Esophagus squamous epithelium (tissue), 5 donors: Measurements from ENCODE around the gene HTR3E. TPM values are rescaled to one million over a fixed set of nuclear protein-coding genes. Genes with fewer than 3 reads are reported as not detected.
"Not testable (repeated sequence)": the region's sequence is repeated elsewhere in the genome, so short reads cannot be mapped to it uniquely, and the experiment has no call there.

Experiments used
- DNase-seq: peaks from one replicate; lab custom pipeline; 2025; lab: John Stamatoyannopoulos, UW
- H3K27ac ChIP-seq, 4 donors: fragments of 200-600 bp; sonication (generic); one replicate each; pipeline ENCODE4 v1.5.1; 2016 to 2019; ENCODE audit warnings: mild to moderate bottlenecking in 1 of 4
- H3K27me3 ChIP-seq, 4 donors: fragments of 200-600 bp; sonication (generic); 1 replicate in 3 of 4; 2 replicates in 1 of 4; pipeline versions ENCODE4 v1.5.1 to v1.6.0; 2017 to 2021; ENCODE audit warnings: antibody characterized with exemption in 1 of 4
- H3K36me3 ChIP-seq, 3 donors: fragments of 200-600 bp; sonication (generic); one replicate each; pipeline ENCODE4 v1.5.1; 2016 to 2019
- H3K4me1 ChIP-seq, 3 donors: fragments of 200-600 bp; sonication (generic); one replicate each; pipeline ENCODE4 v1.5.1; 2017 to 2019
- H3K4me3 ChIP-seq, 4 donors: fragments of 200-600 bp; sonication (generic); 1 replicate in 3 of 4; 2 replicates in 1 of 4; pipeline ENCODE4 v1.5.1; 2016 to 2019; ENCODE audit warnings: mild to moderate bottlenecking in 2 of 4, moderate library complexity in 1 of 4
- H3K9me3 ChIP-seq, 3 donors: fragments of 200-600 bp; sonication (generic); one replicate each; pipeline ENCODE4 v1.5.1; 2016 to 2019
- POLR2A ChIP-seq, 4 donors: fragments of 450-650 bp; IDR thresholded peaks; one replicate each; pipeline ENCODE4 v1.6.1; 2017; ENCODE audit warnings: antibody characterized with exemption in 4 of 4, mild to moderate bottlenecking in 4 of 4, moderate library complexity in 3 of 4
- WGBS, 2 donors: methylation state at CpG; one replicate each; pipeline ENCODE4 v1.1.5; 2018; 5-methylcytosine and 5-hydroxymethylcytosine counted together
- intact Hi-C: fragments of 100-400 bp; cut with DNase I; formaldehyde crosslinking; loops from one replicate; pipeline ENCODE4 v1.15.0; 2022
- total RNA-seq, 4 donors: library from RNA; depleted of rRNA; stranded (reverse); fragments of >200 nt; gene quantifications; one replicate each; pipeline ENCODE4 v1.1.0, GENCODE V29; 2016
- TF ChIP-seq, protein P1 (sequence below), 6 experiments: fragments of 450-650 bp in 4 of 6; fragments of 200-600 bp in 2 of 6; sonication (generic) in 2 of 6; IDR thresholded peaks; one replicate each; pipeline ENCODE4 v1.5.1; 2016 to 2019; ENCODE audit warnings: antibody characterized with exemption in 6 of 6, mild to moderate bottlenecking in 4 of 6, moderate library complexity in 4 of 6
- donor health status: DM: yes; HTN: yes; CAD: no.

HTR3E gene
- total RNA-seq, 4 donors from 2014 or later = not detected

DNA sequence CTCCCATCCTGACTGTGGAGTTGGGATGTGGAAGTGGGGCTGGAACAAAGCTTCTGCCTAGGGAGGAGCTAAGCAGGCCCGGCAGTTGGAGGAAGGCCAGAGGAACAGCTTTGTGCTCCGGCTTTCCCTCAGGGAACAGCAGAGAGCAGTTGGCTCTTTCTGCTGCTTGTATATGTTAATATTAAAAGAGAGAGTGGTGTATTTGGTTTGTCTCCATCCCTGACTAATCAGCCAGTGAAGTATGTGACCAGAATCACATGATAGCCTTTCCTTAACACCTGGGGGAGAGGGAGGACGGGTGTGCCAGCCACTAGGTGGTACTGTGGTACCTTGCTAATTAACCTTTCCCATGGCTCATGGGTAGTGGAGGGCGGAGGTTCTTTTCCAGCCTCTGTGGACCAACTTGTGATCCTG is 48.3 kb downstream of the HTR3E start:
- 21 to 33% methylated on average over 4 of the region's 4 CpGs for WGBS, 2 donors
- no peak overlapping the region for H3K4me3 ChIP-seq
- H3K27me3 ChIP-seq = no peaks in the 10 kb centered on the region
- intact Hi-C loops = loop anchor here (5.0 kb wide), 1 partner anchor 97 kb away; no protein-coding TSS in a partner anchor
- peaks cover 43 to 68% (median 45%) of the 10 kb centered on the region in 3 donors for H3K36me3 ChIP-seq
- peaks cover 0 to 20% (median 0%) of the 10 kb centered on the region in 3 donors for H3K4me1 ChIP-seq
- peak overlapping the region in 2 of 4 donors; percentile 21 to 38 for H3K27ac ChIP-seq
- no peak for DNase-seq
- TF ChIP-seq, protein P1, sequence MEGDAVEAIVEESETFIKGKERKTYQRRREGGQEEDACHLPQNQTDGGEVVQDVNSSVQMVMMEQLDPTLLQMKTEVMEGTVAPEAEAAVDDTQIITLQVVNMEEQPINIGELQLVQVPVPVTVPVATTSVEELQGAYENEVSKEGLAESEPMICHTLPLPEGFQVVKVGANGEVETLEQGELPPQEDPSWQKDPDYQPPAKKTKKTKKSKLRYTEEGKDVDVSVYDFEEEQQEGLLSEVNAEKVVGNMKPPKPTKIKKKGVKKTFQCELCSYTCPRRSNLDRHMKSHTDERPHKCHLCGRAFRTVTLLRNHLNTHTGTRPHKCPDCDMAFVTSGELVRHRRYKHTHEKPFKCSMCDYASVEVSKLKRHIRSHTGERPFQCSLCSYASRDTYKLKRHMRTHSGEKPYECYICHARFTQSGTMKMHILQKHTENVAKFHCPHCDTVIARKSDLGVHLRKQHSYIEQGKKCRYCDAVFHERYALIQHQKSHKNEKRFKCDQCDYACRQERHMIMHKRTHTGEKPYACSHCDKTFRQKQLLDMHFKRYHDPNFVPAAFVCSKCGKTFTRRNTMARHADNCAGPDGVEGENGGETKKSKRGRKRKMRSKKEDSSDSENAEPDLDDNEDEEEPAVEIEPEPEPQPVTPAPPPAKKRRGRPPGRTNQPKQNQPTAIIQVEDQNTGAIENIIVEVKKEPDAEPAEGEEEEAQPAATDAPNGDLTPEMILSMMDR (IDR thresholded peaks at IDR 0.05) = peak; percentile 38 to 76 (median 55)
- TF ChIP-seq POLR2A (IDR thresholded peaks at IDR 0.05) = no peak
- no peaks in the 10 kb centered on the region for H3K9me3 ChIP-seq

DNA sequence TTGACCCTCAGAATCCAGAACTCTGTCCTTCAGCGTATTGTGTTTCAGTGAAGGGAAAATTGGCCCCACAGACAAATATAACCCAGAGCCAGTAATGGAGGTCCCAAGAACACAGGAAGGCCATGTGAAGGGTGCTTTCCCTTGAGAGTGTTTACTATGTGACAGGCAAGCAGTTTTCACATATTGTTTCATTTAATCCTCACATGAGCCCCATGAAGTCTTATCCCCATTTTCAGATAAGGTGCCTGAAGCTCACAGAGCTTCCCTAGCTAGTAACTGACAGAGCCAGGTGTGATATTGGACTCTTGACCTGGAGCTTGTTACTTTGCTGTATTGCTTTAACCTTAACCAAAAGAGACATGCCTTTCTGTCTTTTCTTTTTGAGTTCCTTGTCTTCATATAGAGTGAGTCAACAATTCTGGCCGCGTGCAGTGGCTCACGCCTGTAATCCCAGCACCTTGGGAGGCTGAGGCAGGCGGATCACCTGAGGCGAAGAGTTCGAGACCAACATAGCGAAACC is 48.9 kb downstream of the HTR3E start:
- 85 to 88% methylated on average over 1 to 4 of the region's 8 CpGs for WGBS, 2 donors
- Histone ChIP-seq H3K4me3 (no peak overlapping the region), H3K9me3 (no peaks in the 10 kb centered on the region), H3K27me3 (no peaks in the 10 kb centered on the region), H3K4me1 (peaks cover 0 to 20% (median 0%) of the 10 kb centered on the region in 3 donors), H3K36me3 (peaks cover 40 to 61% (median 40%) of the 10 kb centered on the region in 3 donors), H3K27ac (peak overlapping the region in 2 of 4 donors; percentile 21)
- DNase-seq = no peak
- intact Hi-C loops = loop anchor here (5.0 kb wide), 1 partner anchor 96 kb away; no protein-coding TSS in a partner anchor
- no peak for TF ChIP-seq POLR2A (IDR thresholded peaks at IDR 0.05)
- TF ChIP-seq, protein P1 (IDR thresholded peaks at IDR 0.05) = no peak

DNA sequence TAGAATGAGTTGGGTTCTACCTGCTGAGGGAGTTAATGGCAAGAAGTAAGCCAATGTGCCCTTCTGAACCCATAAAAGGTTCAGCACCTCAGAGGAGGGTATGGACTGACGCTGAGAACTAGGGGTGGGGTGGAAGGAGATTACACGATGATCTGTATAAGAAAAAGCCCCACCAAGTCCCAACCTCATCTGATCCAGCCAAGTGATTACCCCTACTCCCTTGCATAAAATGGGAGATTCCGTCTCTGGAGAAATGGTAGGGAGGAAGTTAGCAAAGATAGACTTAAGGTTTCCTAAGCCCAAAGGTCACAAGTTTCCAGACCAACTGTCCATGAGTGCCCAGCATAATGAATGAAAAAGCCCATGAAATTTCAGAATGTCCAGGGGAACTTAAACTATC is 51.2 kb downstream of the HTR3E start:
- intact Hi-C loops = loop anchor here (5.0 kb wide), 1 partner anchor 94 kb away; no protein-coding TSS in a partner anchor
- Histone ChIP-seq H3K4me3 (no peak overlapping the region), H3K27me3 (no peaks in the 10 kb centered on the region), H3K4me1 (peaks cover 0 to 20% (median 0%) of the 10 kb centered on the region in 3 donors), H3K27ac (no peak overlapping the region), H3K9me3 (no peaks in the 10 kb centered on the region), H3K36me3 (peaks cover 23 to 38% (median 26%) of the 10 kb centered on the region in 3 donors)
- TF ChIP-seq, protein P1 (IDR thresholded peaks at IDR 0.05) = no peak
- TF ChIP-seq POLR2A (IDR thresholded peaks at IDR 0.05) = no peak
- DNase-seq = no peak
- WGBS, 2 donors = 76 to 89% methylated on average over 3 of the region's 3 CpGs

DNA sequence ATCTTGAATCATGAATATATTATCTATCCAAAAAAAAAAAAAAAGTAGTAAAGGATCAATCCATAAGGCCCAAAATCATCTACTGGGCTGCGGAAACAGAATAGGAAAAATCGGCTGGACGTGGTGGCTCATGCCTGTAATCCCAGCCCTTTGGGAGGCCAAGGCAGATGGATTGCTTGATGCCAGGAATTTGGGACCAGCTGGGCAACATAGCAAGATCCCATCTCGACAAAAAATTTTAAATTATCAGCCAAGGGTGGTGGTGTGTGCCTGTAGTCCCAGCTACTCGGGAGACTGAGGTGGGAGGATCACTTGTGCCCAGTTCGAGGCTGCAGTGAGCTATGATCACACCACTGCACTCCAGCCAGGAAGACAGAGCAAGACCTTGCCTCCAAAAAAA is 52.3 kb downstream of the HTR3E start:
- Histone ChIP-seq H3K9me3 (no peaks in the 10 kb centered on the region), H3K4me3 (no peak overlapping the region), H3K27me3 (no peaks in the 10 kb centered on the region), H3K36me3 (peaks cover 13 to 27% (median 16%) of the 10 kb centered on the region in 3 donors), H3K27ac (no peak overlapping the region), H3K4me1 (peaks cover 0 to 29% (median 0%) of the 10 kb centered on the region in 3 donors)
- intact Hi-C loops = loop anchor here (5.0 kb wide), 1 partner anchor 93 kb away; no protein-coding TSS in a partner anchor
- TF ChIP-seq, protein P1 (IDR thresholded peaks at IDR 0.05) = no peak
- TF ChIP-seq POLR2A (IDR thresholded peaks at IDR 0.05) = no peak
- DNase-seq = no peak
- WGBS, 2 donors = 76 to 85% methylated on average over 6 of the region's 6 CpGs

DNA sequence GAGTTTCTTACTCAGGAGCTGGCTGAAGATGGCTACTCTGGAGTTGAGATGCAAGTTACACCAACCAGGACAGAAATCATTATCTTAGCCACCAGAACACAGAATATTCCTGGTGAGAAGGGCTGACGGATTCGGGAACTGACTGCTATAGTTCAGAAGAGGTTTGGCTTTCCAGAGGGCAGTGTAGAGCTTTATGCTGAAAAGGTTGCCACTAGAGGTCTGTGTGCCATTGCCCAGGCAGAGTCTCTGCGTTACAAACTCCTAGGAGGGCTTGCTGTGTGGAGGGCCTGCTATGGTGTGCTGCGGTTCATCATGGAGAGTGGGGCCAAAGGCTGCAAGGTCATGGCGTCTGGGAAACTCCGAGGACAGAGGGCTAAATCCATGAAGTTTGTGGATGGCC is 52.9 kb downstream of the HTR3E start:
- H3K27ac ChIP-seq, DNase-seq, H3K27me3 ChIP-seq, H3K9me3 ChIP-seq, H3K4me3 ChIP-seq: not testable (repeated sequence)
- Histone ChIP-seq H3K36me3 (peaks cover 7 to 21% (median 9%) of the 10 kb centered on the region in 3 donors), H3K4me1 (peaks cover 0 to 29% (median 3%) of the 10 kb centered on the region in 3 donors)
- intact Hi-C loops = loop anchor here (5.0 kb wide), 1 partner anchor 93 kb away; no protein-coding TSS in a partner anchor
- 70 to 71% methylated on average over 6 of the region's 6 CpGs for WGBS, 2 donors
